Natural killer cell (primary cell): Measurements from ENCODE around the gene UPK3BL2. TPM values are rescaled to one million over a fixed set of nuclear protein-coding genes. Genes with fewer than 3 reads are reported as not detected.
A peak's percentile ranks its signal among the peaks of the same experiment; 100 is the strongest.
"Not testable (repeated sequence)": the region's sequence is repeated elsewhere in the genome, so short reads cannot be mapped to it uniquely, and the experiment has no call there.

ENCODE experiments used
- ATAC-seq, 3 donors: fragments of 150-1000 bp in 2 of 3; fragments of 200-7000 bp in 1 of 3; cut with Tn5 transposase; 1 replicate in 1 of 3; 2 replicates in 2 of 3; pipeline ENCODE4 v1.10.0; 2021; ENCODE audit warnings: mild to moderate bottlenecking in 2 of 3, moderate library complexity in 2 of 3
- DNase-seq, 2 donors: peaks; one replicate each; pipeline versions ENCODE4 v3.0.0 to v3.0.0-alpha.2; 2013 to 2021; ENCODE audit warnings: mixed read lengths in 1 of 2
- H3K27ac ChIP-seq: one replicate; pipeline ENCODE4 v1.5.1; 2013; ENCODE audit warnings: mild to moderate bottlenecking, low read length
- H3K27me3 ChIP-seq: one replicate; pipeline ENCODE4 v1.6.1; 2013; ENCODE audit warnings: low read length; ENCODE audit not compliant: control insufficient read depth, insufficient read depth
- H3K36me3 ChIP-seq: one replicate; pipeline ENCODE4 v1.6.1; 2013; ENCODE audit warnings: low read length; ENCODE audit not compliant: control insufficient read depth, insufficient read depth
- H3K4me1 ChIP-seq: one replicate; pipeline ENCODE4 v1.6.1; 2013; ENCODE audit warnings: low read length; ENCODE audit not compliant: control insufficient read depth, insufficient read depth
- H3K4me3 ChIP-seq: one replicate; pipeline ENCODE4 v1.5.1; 2013; ENCODE audit warnings: low read length
- H3K9me3 ChIP-seq: one replicate; pipeline ENCODE4 v1.6.1; 2013; ENCODE audit warnings: low read length; ENCODE audit not compliant: control insufficient read depth, insufficient read depth
- H3K27ac Mint-ChIP-seq, 2 donors: one replicate each; pipeline ENCODE4 v1.8.0; 2022; ENCODE audit warnings: mild to moderate bottlenecking in 2 of 2, mixed read lengths in 2 of 2, moderate library complexity in 1 of 2
- H3K27me3 Mint-ChIP-seq, 2 donors: one replicate each; pipeline ENCODE4 v1.8.0; 2022; ENCODE audit warnings: low read depth in 2 of 2, mixed read lengths in 2 of 2
- H3K36me3 Mint-ChIP-seq: one replicate; pipeline ENCODE4 v1.8.0; 2022; ENCODE audit warnings: mixed read lengths
- H3K4me1 Mint-ChIP-seq, 2 donors: one replicate each; pipeline ENCODE4 v1.8.0; 2022; ENCODE audit warnings: mixed read lengths in 2 of 2
- H3K4me3 Mint-ChIP-seq: one replicate; pipeline ENCODE4 v1.8.0; 2022; ENCODE audit warnings: mild to moderate bottlenecking, moderate library complexity, mixed read lengths
- H3K9me3 Mint-ChIP-seq, 2 donors: one replicate each; pipeline ENCODE4 v1.8.0; 2022; ENCODE audit warnings: mixed read lengths in 2 of 2
- WGBS: methylation state at CpG from one replicate; pipeline ENCODE4 v1.1.7; 2013; ENCODE audit warnings: missing lambda C conversion rate; ENCODE audit not compliant: insufficient coverage; 5-methylcytosine and 5-hydroxymethylcytosine counted together
- intact Hi-C: fragments of 100-400 bp; cut with micrococcal nuclease; formaldehyde crosslinking; loops from one replicate; pipeline ENCODE4 v1.14.2; 2022
- total RNA-seq, 4 donors: library from RNA; stranded (reverse); fragments of 120-200 nt in 1 of 4; gene quantifications; one replicate each; pipeline versions ENCODE4 v1.2.3 to v1.2.4, GENCODE V29; 2013 to 2022

The UPK3BL2 gene
- total RNA-seq, 3 donors from 2014 or later (not counting 1 experiment from before 2014, with no cell fraction given) = 56.5 to 100 (median 68.5) TPM

DNA sequence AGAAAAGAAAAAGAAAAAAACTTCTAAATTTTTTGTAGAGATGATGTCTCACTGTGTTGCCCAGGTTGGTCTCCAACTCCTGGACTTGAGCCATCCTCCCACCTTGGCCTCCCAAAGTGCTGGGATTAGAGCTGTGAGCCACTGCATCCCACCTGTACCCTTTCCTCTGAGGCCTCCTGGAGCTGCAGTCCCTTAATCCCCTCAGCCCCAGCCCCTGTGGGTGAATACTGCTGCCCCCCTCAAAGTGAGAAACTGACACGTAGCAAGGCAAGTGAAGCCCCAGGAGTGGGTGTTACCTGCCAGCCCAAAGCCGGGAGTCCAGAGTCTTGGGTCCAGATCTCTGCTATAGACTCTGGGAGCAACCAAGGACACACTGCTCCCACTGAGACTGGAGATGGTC, 18.7 kb downstream of the UPK3BL2 start:
- H3K4me3 Mint-ChIP-seq, H3K4me1 ChIP-seq, H3K9me3 ChIP-seq, H3K27me3 Mint-ChIP-seq, H3K27ac Mint-ChIP-seq, H3K36me3 Mint-ChIP-seq, intact Hi-C loops, ATAC-seq, H3K27ac ChIP-seq, H3K27me3 ChIP-seq, H3K36me3 ChIP-seq, H3K9me3 Mint-ChIP-seq, H3K4me1 Mint-ChIP-seq, H3K4me3 ChIP-seq, DNase-seq: not testable (repeated sequence)
- WGBS = no CpG with 5 or more reads among the region's 2 CpGs

DNA sequence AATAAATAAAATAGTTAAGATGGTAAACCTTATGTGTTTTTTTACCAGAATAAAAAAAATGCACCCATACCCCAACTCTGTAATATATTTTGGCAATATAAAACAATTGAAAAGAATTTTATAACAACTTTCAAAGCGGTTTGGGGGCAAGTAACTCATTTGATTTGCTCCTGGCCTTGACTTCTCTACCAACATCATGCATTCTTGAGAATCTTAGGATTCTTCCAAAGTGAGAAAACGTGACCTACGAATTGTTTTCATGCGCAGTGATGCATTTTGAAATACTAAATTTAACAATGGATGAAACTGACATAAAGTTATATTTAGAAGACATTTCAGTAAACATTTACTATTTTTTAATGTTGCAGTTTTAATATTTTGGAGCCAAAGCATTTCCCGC, 22.7 kb downstream of the UPK3BL2 start:
- H3K9me3 Mint-ChIP-seq, H3K4me1 ChIP-seq, H3K36me3 ChIP-seq, H3K27me3 Mint-ChIP-seq, H3K4me1 Mint-ChIP-seq, H3K4me3 ChIP-seq, ATAC-seq, intact Hi-C loops, H3K27me3 ChIP-seq, H3K27ac ChIP-seq, H3K27ac Mint-ChIP-seq, H3K9me3 ChIP-seq, DNase-seq, H3K36me3 Mint-ChIP-seq, H3K4me3 Mint-ChIP-seq: not testable (repeated sequence)
- WGBS = no CpG with 5 or more reads among the region's 5 CpGs

DNA sequence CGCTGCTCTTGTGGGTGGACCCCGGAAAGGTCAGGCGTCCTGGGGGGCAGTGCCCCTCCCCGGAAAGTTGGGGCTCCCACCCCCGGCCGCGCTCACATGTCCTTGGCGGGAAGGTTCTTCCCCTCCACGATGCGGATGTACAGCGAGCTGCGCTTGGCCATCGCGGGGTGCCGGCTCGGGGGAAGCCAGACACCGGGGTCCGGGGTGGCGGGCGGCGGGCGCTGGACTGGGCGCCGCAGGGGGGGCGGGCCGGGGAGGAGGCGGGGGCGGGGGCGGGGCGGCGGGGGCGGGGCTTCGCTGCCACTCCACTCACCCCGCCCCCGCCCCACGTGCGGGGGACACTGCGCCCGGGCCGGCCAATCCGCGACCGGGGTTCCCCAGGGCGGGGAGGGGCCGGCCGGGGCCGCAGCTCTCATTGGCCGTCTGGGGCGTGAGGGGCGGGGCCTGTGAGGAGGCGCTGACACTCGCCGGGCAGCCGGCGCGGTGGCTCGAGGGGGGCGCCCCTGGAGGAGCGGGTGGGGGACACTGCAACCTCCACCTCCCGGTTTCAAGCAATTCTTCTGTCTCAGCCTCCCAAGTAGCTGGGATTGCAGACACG, 25.8 kb downstream of the UPK3BL2 start, which contains the start of gene RASA4B:
RASA4B (minus strand) TSS at position 228 of the 598 bp plus-strand sequence; CDS start at position 161, 67 bp downstream.
- H3K9me3 ChIP-seq, H3K4me3 ChIP-seq, intact Hi-C loops, H3K9me3 Mint-ChIP-seq, H3K27ac ChIP-seq, H3K27me3 Mint-ChIP-seq, H3K36me3 Mint-ChIP-seq, H3K4me1 ChIP-seq, H3K36me3 ChIP-seq, H3K27me3 ChIP-seq, H3K27ac Mint-ChIP-seq, H3K4me1 Mint-ChIP-seq: not testable (repeated sequence)
- peak in 1 of 2 donors; percentile 47 for DNase-seq
- ATAC-seq = peak; percentile 98 to 100 (median 99)
- no CpG with 5 or more reads among the region's 61 CpGs for WGBS
- H3K4me3 Mint-ChIP-seq = peak within 1 kb of the TSS; percentile 55

DNA sequence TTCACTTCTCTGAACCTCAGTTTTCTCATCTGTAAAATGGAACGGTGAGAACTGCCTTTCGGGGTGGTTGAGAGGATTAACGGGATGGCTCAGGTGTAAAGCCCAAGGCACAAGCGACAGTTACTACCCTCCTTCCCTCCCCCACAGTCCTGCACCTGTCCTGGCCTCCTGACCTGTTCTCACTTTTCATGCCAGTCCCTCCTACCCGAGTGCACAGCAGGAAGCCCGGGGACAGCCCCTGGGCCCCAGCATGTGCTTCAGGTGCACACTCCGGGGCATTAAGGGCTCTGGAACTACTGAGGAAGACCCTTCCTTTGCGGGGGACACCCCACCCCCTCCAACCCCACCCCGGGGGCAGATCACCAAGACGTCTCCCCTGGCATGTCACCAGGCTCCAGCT, 26.5 kb downstream of the UPK3BL2 start:
- DNase-seq, intact Hi-C loops, H3K36me3 Mint-ChIP-seq, H3K4me1 ChIP-seq, ATAC-seq, H3K27me3 Mint-ChIP-seq, H3K27me3 ChIP-seq, H3K9me3 Mint-ChIP-seq, H3K27ac ChIP-seq, H3K36me3 ChIP-seq, H3K4me3 Mint-ChIP-seq, H3K4me1 Mint-ChIP-seq, H3K27ac Mint-ChIP-seq, H3K4me3 ChIP-seq, H3K9me3 ChIP-seq: not testable (repeated sequence)
- no CpG with 5 or more reads among the region's 10 CpGs for WGBS

DNA sequence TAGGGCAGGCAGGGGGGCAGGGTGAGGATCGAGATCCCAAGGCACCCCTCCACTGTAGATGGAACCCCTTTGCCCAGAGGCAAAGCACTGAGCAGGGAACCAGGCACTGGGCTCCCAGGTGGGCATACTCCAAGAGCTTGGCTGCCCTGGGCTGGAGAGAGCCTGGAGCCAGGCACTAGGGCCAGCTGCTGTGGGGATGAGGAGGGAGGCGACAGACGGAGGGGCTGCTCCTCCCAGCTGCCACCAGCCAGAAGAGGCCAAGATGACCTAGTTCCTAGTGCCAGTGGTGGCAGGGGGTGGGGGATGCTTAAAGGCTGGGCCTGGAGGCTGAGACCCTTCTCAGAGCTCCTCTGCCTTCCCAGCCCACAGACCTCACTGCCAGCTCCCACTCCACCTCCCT, 27.6 kb downstream of the UPK3BL2 start:
- H3K9me3 ChIP-seq, H3K4me1 Mint-ChIP-seq, H3K9me3 Mint-ChIP-seq, H3K36me3 ChIP-seq, H3K4me3 Mint-ChIP-seq, H3K27ac ChIP-seq, H3K36me3 Mint-ChIP-seq, H3K27ac Mint-ChIP-seq, DNase-seq, intact Hi-C loops, H3K4me3 ChIP-seq, ATAC-seq, H3K27me3 Mint-ChIP-seq, H3K27me3 ChIP-seq, H3K4me1 ChIP-seq: not testable (repeated sequence)
- WGBS = no CpG with 5 or more reads among the region's 3 CpGs

DNA sequence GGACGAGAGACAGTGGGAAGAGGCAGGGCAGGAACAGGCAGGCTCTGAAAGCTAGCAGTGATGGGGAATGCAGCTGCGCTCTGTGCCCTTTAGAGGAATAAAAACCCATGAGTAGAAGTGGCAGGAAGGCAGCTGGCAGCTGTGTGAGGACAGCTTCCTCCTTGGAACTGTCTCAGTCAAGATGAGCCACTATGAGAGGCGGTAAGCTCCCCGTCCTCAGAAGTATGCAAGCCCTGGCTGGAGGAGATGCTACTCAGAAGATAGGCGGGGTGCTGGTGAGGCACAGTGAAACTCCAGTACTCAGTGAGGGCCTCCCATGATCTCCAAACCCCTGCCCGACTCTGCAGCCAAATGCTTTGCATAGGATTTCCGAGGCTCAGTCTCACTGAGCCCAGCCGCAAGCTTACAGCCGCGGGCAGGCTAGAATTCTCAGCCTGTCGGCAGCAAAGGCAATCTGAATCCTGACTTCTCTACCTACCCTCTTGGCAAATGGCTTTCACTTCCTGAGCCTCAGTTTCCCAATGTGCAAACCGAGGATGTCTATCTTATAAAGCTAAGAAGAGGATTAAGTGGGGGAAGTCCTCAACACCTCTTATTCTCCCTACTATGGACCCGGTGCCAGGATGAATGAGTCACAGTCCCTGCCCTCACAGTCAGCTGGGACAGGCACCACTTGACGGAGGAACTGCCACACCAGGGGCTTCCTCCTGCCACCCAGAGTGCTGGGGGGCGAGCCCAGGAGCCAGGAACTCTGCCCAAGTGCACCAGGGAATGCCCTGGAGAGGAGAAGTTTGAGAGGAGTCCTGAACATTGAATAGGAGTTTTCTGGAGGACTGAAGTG, 28.4 kb downstream of the UPK3BL2 start:
- H3K27ac Mint-ChIP-seq, H3K27ac ChIP-seq, intact Hi-C loops, H3K36me3 ChIP-seq, H3K36me3 Mint-ChIP-seq, H3K4me1 Mint-ChIP-seq, DNase-seq, H3K9me3 Mint-ChIP-seq, H3K4me3 Mint-ChIP-seq, H3K27me3 ChIP-seq, H3K4me3 ChIP-seq, H3K27me3 Mint-ChIP-seq, ATAC-seq, H3K9me3 ChIP-seq, H3K4me1 ChIP-seq: not testable (repeated sequence)
- WGBS = no CpG with 5 or more reads among the region's 15 CpGs

DNA sequence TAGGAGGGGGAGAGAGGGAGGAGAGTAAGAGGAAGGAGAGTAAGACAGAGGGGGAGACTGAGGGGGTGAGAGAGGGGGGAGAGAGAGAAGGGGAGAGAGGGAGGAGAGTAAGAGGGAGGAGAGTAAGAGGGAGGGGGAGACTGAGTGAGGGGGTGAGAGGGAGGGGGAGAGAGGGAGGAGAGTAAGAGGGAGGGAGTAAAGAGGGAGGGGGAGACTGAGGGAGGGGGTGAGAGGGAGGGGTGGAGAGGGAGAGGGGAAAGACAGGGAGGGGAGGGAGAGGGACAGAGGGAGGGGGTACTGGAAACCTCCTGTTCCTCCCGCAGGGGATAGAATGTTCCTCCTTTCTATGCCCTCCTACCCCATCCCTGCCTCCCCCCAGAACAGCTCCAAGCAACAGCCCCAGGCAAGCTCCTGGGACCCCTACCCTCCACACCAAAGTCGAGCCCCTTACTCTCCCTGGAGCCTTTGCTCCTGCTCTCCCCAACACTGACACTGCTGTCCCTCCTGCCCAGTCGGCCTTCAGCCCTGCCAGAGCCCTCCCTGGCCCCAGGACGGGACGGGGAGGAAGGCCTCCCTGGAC, 30.8 kb downstream of the UPK3BL2 start:
- intact Hi-C loops, H3K4me1 Mint-ChIP-seq, H3K27ac ChIP-seq, H3K27me3 ChIP-seq, ATAC-seq, H3K4me1 ChIP-seq, H3K27ac Mint-ChIP-seq, H3K9me3 ChIP-seq, H3K36me3 ChIP-seq, H3K27me3 Mint-ChIP-seq, H3K4me3 ChIP-seq, H3K4me3 Mint-ChIP-seq, H3K36me3 Mint-ChIP-seq, H3K9me3 Mint-ChIP-seq: not testable (repeated sequence)
- 46% methylated on average over 5 of the region's 5 CpGs for WGBS
- DNase-seq = peak; percentile 16 to 57
